Stimulated activated CD8-positive, alpha-beta memory T cell treated with anti-CD3 and anti-CD28 coated beads, Interleukin-4, amount 100 ng/mL, for 48 hours (primary cell): ENCODE measurements around the gene NBPF9.
"Not testable (repeated sequence)": the region's sequence is repeated elsewhere in the genome, so short reads cannot be mapped to it uniquely, and the experiment has no call there.

Experiments used
- DNase-seq: peaks from one replicate; pipeline ENCODE4 v3.0.0-alpha.2; 2020

Gene NBPF9

GRCh38 chr1:149009761-149010160 lies 93.6 kb downstream of the NBPF9 start:
- DNase-seq: not testable (repeated sequence)

- DNase-seq: not testable (repeated sequence)
Measured at GRCh38 chr1:149008769-149009168, 94.6 kb downstream of the NBPF9 start.

GRCh38 chr1:149008326-149008725 lies 95.0 kb downstream of the NBPF9 start:
- not testable (repeated sequence) for DNase-seq
